GM23338 (cell line): ENCODE data around the gene FAM171A1. TPM values are rescaled to one million over a fixed set of nuclear protein-coding genes. Genes with fewer than 3 reads are reported as not detected.

Experiments
- ATAC-seq: fragments of 200-7000 bp; cut with Tn5 transposase; 3 replicates; pipeline ENCODE4 v1.9.1; 2020
- DNase-seq: peaks from one replicate; pipeline ENCODE4 v3.0.0-alpha.2; 2015; ENCODE audit warnings: low spot score
- H2AFZ ChIP-seq: fragments of 200-600 bp; sonication (generic); 2 replicates; pipeline ENCODE4 v1.8.0; 2016; ENCODE audit warnings: antibody characterized with exemption, mild to moderate bottlenecking, moderate library complexity
- H3F3A ChIP-seq: fragments of 200-600 bp; sonication (generic); replicated peaks from 2 replicates; pipeline ENCODE4 v1.8.0; 2017; ENCODE audit warnings: antibody characterized with exemption, mixed run types, low read depth
- H3K27ac ChIP-seq: fragments of 200-600 bp; sonication (generic); 2 replicates; pipeline ENCODE4 v1.6.1; 2016; ENCODE audit warnings: low read depth
- H3K27me3 ChIP-seq: fragments of 200-600 bp; sonication (generic); 2 replicates; pipeline ENCODE4 v1.8.0; 2016; ENCODE audit warnings: mild to moderate bottlenecking, mixed run types, moderate library complexity; ENCODE audit not compliant: insufficient read depth
- H3K36me3 ChIP-seq: fragments of 200-600 bp; sonication (generic); 2 replicates; pipeline ENCODE4 v1.8.0; 2016; ENCODE audit warnings: mild to moderate bottlenecking; ENCODE audit not compliant: insufficient read depth
- H3K4me1 ChIP-seq: fragments of 200-600 bp; sonication (generic); 2 replicates; pipeline ENCODE4 v1.8.0; 2016; ENCODE audit warnings: mild to moderate bottlenecking, moderate library complexity; ENCODE audit not compliant: insufficient read depth
- H3K4me2 ChIP-seq: fragments of 200-600 bp; sonication (generic); 2 replicates; pipeline ENCODE4 v1.7.1; 2017; ENCODE audit warnings: mixed run types
- H3K4me3 ChIP-seq: fragments of 200-600 bp; sonication (generic); 2 replicates; pipeline ENCODE4 v1.6.1; 2016; ENCODE audit warnings: mixed run types
- H3K79me2 ChIP-seq: fragments of 200-600 bp; sonication (generic); replicated peaks from 2 replicates; pipeline ENCODE4 v1.8.0; 2017; ENCODE audit warnings: mild to moderate bottlenecking; ENCODE audit not compliant: insufficient read depth
- H3K9me2 ChIP-seq: fragments of 200-600 bp; sonication (generic); 2 replicates; pipeline ENCODE4 v1.8.0; 2017; ENCODE audit not compliant: insufficient read depth
- H4K20me1 ChIP-seq: fragments of 200-600 bp; sonication (generic); replicated peaks from 2 replicates; pipeline ENCODE4 v1.8.0; 2017; ENCODE audit warnings: mild to moderate bottlenecking; ENCODE audit not compliant: insufficient read depth
- H3K27ac Mint-ChIP-seq: 2 replicates; pipeline ENCODE4 v1.8.0; 2020; ENCODE audit warnings: inconsistent platforms, mild to moderate bottlenecking, moderate library complexity, mixed read lengths
- H3K27me3 Mint-ChIP-seq: 3 replicates; pipeline ENCODE4 v1.8.0; 2022; ENCODE audit warnings: low read depth, mild to moderate bottlenecking, moderate library complexity, mixed read lengths, inconsistent platforms; ENCODE audit not compliant: insufficient read depth, poor library complexity
- H3K36me3 Mint-ChIP-seq: 3 replicates; pipeline ENCODE4 v1.8.0; 2021; ENCODE audit warnings: low read depth, mild to moderate bottlenecking, inconsistent platforms, moderate library complexity, mixed read lengths
- H3K4me1 Mint-ChIP-seq: 3 replicates; pipeline ENCODE4 v1.8.0; 2020; ENCODE audit warnings: mild to moderate bottlenecking, inconsistent platforms, mixed read lengths
- H3K4me3 Mint-ChIP-seq: 3 replicates; pipeline ENCODE4 v1.8.0; 2021; ENCODE audit warnings: moderate library complexity, mild to moderate bottlenecking, inconsistent platforms, mixed read lengths
- H3K9me3 Mint-ChIP-seq: 3 replicates; pipeline ENCODE4 v1.8.0; 2020; ENCODE audit warnings: moderate library complexity, mild to moderate bottlenecking, inconsistent platforms, mixed read lengths
- CREB1 ChIP-seq: fragments of 250-450 bp; sonication (Bioruptor Pico); IDR thresholded peaks from 2 replicates; pipeline ENCODE4 v1.5.0; 2020; ENCODE audit warnings: low read depth, mild to moderate bottlenecking, moderate library complexity
- CTCF ChIP-seq, 2 experiments: fragments of 200-600 bp in 1 of 2; sonication (generic) in 1 of 2; conservative IDR thresholded peaks; 2 replicates each; pipeline versions ENCODE4 v1.5.1 to v1.6.1; 2016 to 2017; ENCODE audit warnings: antibody characterized with exemption in 2 of 2, low read depth in 2 of 2, mild to moderate bottlenecking in 2 of 2, moderate library complexity in 1 of 2
- ETS1 ChIP-seq: IDR thresholded peaks from 2 replicates; pipeline ENCODE4 v1.6.1; 2016; ENCODE audit warnings: antibody characterized with exemption
- EZH2 ChIP-seq: fragments of 200-600 bp; sonication (generic); IDR thresholded peaks from one replicate; pipeline ENCODE4 v1.8.0; 2017; ENCODE audit warnings: antibody characterized with exemption, mild to moderate bottlenecking, low read depth; ENCODE audit not compliant: unreplicated experiment
- EZH2phosphoT487 ChIP-seq: fragments of 200-600 bp; sonication (generic); IDR thresholded peaks from one replicate; pipeline ENCODE4 v1.8.1; 2018; ENCODE audit warnings: antibody characterized with exemption; ENCODE audit not compliant: unreplicated experiment
- JUNB ChIP-seq: IDR thresholded peaks from one replicate; pipeline ENCODE4 v1.6.1; 2016; ENCODE audit warnings: antibody characterized with exemption; ENCODE audit not compliant: unreplicated experiment
- NANOG ChIP-seq: IDR thresholded peaks from 2 replicates; pipeline ENCODE4 v1.6.1; 2016; ENCODE audit warnings: antibody characterized with exemption, borderline replicate concordance
- POLR2AphosphoS5 ChIP-seq: IDR thresholded peaks from 2 replicates; pipeline ENCODE4 v1.6.1; 2016; ENCODE audit warnings: antibody characterized with exemption, low read depth
- REST ChIP-seq: IDR thresholded peaks from one replicate; pipeline ENCODE4 v1.6.1; 2018; ENCODE audit warnings: antibody characterized with exemption; ENCODE audit not compliant: unreplicated experiment
- STAT1 ChIP-seq: IDR thresholded peaks from one replicate; pipeline ENCODE4 v1.6.1; 2016; ENCODE audit warnings: antibody characterized with exemption; ENCODE audit not compliant: unreplicated experiment
- ZNF114 ChIP-seq: fragments of 250-450 bp; sonication (Bioruptor Pico); IDR thresholded peaks from 2 replicates; pipeline ENCODE4 v1.5.0; 2020; ENCODE audit warnings: mild to moderate bottlenecking, moderate library complexity
- ZNF331 ChIP-seq: fragments of 250-450 bp; sonication (Bioruptor Pico); IDR thresholded peaks from 2 replicates; pipeline ENCODE4 v1.5.0; 2020; ENCODE audit warnings: low read depth, mild to moderate bottlenecking, moderate library complexity
- ZNF462 ChIP-seq: fragments of 250-450 bp; sonication (Bioruptor Pico); IDR thresholded peaks from 2 replicates; pipeline ENCODE4 v1.5.0; 2020; ENCODE audit warnings: mild to moderate bottlenecking, moderate library complexity
- polyA plus RNA-seq: library from polyadenylated mRNA; unstranded; fragments of >200 nt; fragmentation: Nextera tagmentation; extraction: Ambion mirVana; gene quantifications from 2 replicates; pipeline ENCODE4 v1.2.1, GENCODE V29; 2016
- total RNA-seq: library from RNA; depleted of rRNA; stranded (reverse); fragments of >200 nt; shearing (Covaris generic); gene quantifications from 2 replicates; pipeline ENCODE4 v1.2.3, GENCODE V29; 2014

The FAM171A1 gene
- total and polyA plus RNA-seq, 2 experiments from 2014 or later: 11.3 to 32.2 TPM

- Histone ChIP-seq H3K4me3 (no peak overlapping the region), H3K79me2 (no peaks in the 10 kb centered on the region), H3K27me3 (no peaks in the 10 kb centered on the region), H3K4me1 (no peaks in the 10 kb centered on the region), H2AFZ (no peak overlapping the region), H3K36me3 (no peaks in the 10 kb centered on the region), H3K9me2 (no peaks in the 10 kb centered on the region), H3F3A (no peaks in the 10 kb centered on the region), H3K27ac (no peak overlapping the region), H3K4me2 (no peak overlapping the region), H4K20me1 (no peaks in the 10 kb centered on the region)
- H3K4me3 Mint-ChIP-seq: no peak overlapping the region
- ATAC-seq (no peak), DNase-seq (no peak)
- H3K4me1 Mint-ChIP-seq: no peaks in the 10 kb centered on the region
- peaks cover 5% of the 10 kb centered on the region for H3K27me3 Mint-ChIP-seq
- no peak overlapping the region for H3K27ac Mint-ChIP-seq
- no peak for TF ChIP-seq NANOG
- TF ChIP-seq JUNB: no peak
- TF ChIP-seq ETS1: no peak
- no peak for TF ChIP-seq POLR2AphosphoS5
- TF ChIP-seq CREB1 (CRISPR knock-in tag): no peak
- no peak for TF ChIP-seq CTCF (conservative IDR thresholded peaks at IDR 0.05; ENCODE audit: low read depth in 2 of 2)
- TF ChIP-seq ZNF114 (CRISPR knock-in tag): no peak
- no peak for TF ChIP-seq ZNF462 (CRISPR knock-in tag)
- TF ChIP-seq EZH2: no peak
- TF ChIP-seq ZNF331 (CRISPR knock-in tag): no peak
- TF ChIP-seq STAT1: no peak
- TF ChIP-seq EZH2phosphoT487: no peak
- no peak for TF ChIP-seq REST
- H3K36me3 Mint-ChIP-seq: peaks cover 18% of the 10 kb centered on the region; the same call in 2 of the 3 replicates
- peaks cover 3% of the 10 kb centered on the region; the same call in 1 of the 3 replicates for H3K9me3 Mint-ChIP-seq
These were observed 145.6 kb downstream of the FAM171A1 start for GRCh38 chr10:15225511-15225910.
